ENCODE measurements around the gene RHD. TPM values are rescaled to one million over a fixed set of nuclear protein-coding genes. Genes with fewer than 3 reads are reported as not detected.

The RHD gene
- total and polyA plus RNA-seq, 4 donors, result 0.31 to 85.4 TPM; not detected in 2

- TF ChIP-seq MAX (IDR thresholded peaks at IDR 0.05) (no peak), CTCF (IDR thresholded peaks at IDR 0.05; ENCODE audit: low read depth, low read length, missing input control) (no peak)
Observed at GRCh38 chr1:25256578-25256965, 15.7 kb upstream of the RHD start (continued).

- 95% methylated on average over 1 of the region's 1 CpG for WGBS
- no peak for TF ChIP-seq REST (IDR thresholded peaks at IDR 0.05)
- TF ChIP-seq ZBTB33 (IDR thresholded peaks at IDR 0.05), result no peak
- TF ChIP-seq HNF4A (conservative IDR thresholded peaks at IDR 0.05), result no peak
- TF ChIP-seq EGR1 (IDR thresholded peaks at IDR 0.05; ENCODE audit: low read depth in 2 of 2), result no peak
- TF ChIP-seq FOXA2 (IDR thresholded peaks at IDR 0.05), result no peak
- no peak for TF ChIP-seq NR2F2 (IDR thresholded peaks at IDR 0.05)
- no peak for TF ChIP-seq CTCF (IDR thresholded peaks at IDR 0.05; ENCODE audit: low read depth, low read length, missing input control)
- no peak for TF ChIP-seq ATF3 (IDR thresholded peaks at IDR 0.05)
- no peak for TF ChIP-seq RXRA (IDR thresholded peaks at IDR 0.05)
- no peak for TF ChIP-seq TAF1 (conservative IDR thresholded peaks at IDR 0.05)
- TF ChIP-seq RAD21 (IDR thresholded peaks at IDR 0.05), result no peak
- no peak for TF ChIP-seq SP1 (IDR thresholded peaks at IDR 0.05)
- TF ChIP-seq FOXA1 (IDR thresholded peaks at IDR 0.05), result no peak
- TF ChIP-seq HNF4G (IDR thresholded peaks at IDR 0.05), result no peak
- no peak for TF ChIP-seq GABPA (IDR thresholded peaks at IDR 0.05 in 1 of 2, conservative IDR thresholded peaks at IDR 0.05 in 1 of 2)
- no peaks in the 10 kb centered on the region for H3K9me3 ChIP-seq (ENCODE audit: control insufficient read depth in 4 of 4, low read length in 3 of 4)
- no peaks in the 10 kb centered on the region for H3K36me3 ChIP-seq (ENCODE audit: control insufficient read depth in 4 of 4, insufficient read depth in 3 of 4, low read depth in 1 of 4, low read length in 3 of 4)
- no peak overlapping the region for H3K9ac ChIP-seq (ENCODE audit: low read depth in 1 of 2, low read length in 2 of 2)
- H3K27ac ChIP-seq (ENCODE audit: low read depth in 1 of 2, low read length in 2 of 2), result no peak overlapping the region
- DNase-seq (ENCODE audit: low spot score), result no peak
- no peaks in the 10 kb centered on the region for H3K27me3 ChIP-seq (ENCODE audit: control insufficient read depth in 4 of 4, insufficient read depth in 4 of 4, low read length in 3 of 4)
- no peaks in the 10 kb centered on the region for H3K4me1 ChIP-seq (ENCODE audit: control insufficient read depth in 4 of 4, insufficient read depth in 4 of 4, low read length in 3 of 4)
- H3K4me3 ChIP-seq (ENCODE audit: low read depth in 1 of 3, low read length in 3 of 3), result no peak overlapping the region
Observed at GRCh38 chr1:25257196-25257595, 15.1 kb upstream of the RHD start.
